Type B pancreatic cell (in vitro differentiated cells): Measurements from ENCODE around the gene ATP8B1. TPM values are rescaled to one million over a fixed set of nuclear protein-coding genes. Genes with fewer than 3 reads are reported as not detected.

ENCODE experiments used
- DNase-seq: peaks from one replicate; pipeline ENCODE4 v3.0.0; 2021; ENCODE audit warnings: mixed read lengths; ENCODE audit not compliant: unreplicated experiment; ENCODE audit errors: extremely low spot score
- H3K27ac Mint-ChIP-seq: 2 replicates; pipeline ENCODE4 v1.8.0; 2021; ENCODE audit warnings: mild to moderate bottlenecking, mixed read lengths
- H3K27me3 Mint-ChIP-seq: 2 replicates; pipeline ENCODE4 v1.8.0; 2021; ENCODE audit warnings: mixed read lengths
- H3K36me3 Mint-ChIP-seq: 2 replicates; pipeline ENCODE4 v1.8.0; 2021; ENCODE audit warnings: mixed read lengths
- H3K4me1 Mint-ChIP-seq: one replicate; pipeline ENCODE4 v1.8.0; 2021; ENCODE audit warnings: mixed read lengths; ENCODE audit not compliant: unreplicated experiment
- H3K4me3 Mint-ChIP-seq: 2 replicates; pipeline ENCODE4 v1.8.0; 2021; ENCODE audit warnings: mild to moderate bottlenecking, mixed read lengths
- H3K9me3 Mint-ChIP-seq: 2 replicates; pipeline ENCODE4 v1.8.0; 2021; ENCODE audit warnings: mixed read lengths
- CTCF ChIP-seq: fragments of 200-600 bp; sonication (generic); conservative IDR thresholded peaks from 2 replicates; pipeline ENCODE4 v1.5.0; 2021; ENCODE audit warnings: antibody characterized with exemption, mild to moderate bottlenecking
- total RNA-seq: library from RNA; stranded (reverse); gene quantifications from 2 replicates; pipeline ENCODE4 v1.2.1, GENCODE V29; 2021; ENCODE audit warnings: low replicate concordance

ATP8B1 gene
- total RNA-seq, 1 donor from 2014 or later = 21.7 TPM

DNA sequence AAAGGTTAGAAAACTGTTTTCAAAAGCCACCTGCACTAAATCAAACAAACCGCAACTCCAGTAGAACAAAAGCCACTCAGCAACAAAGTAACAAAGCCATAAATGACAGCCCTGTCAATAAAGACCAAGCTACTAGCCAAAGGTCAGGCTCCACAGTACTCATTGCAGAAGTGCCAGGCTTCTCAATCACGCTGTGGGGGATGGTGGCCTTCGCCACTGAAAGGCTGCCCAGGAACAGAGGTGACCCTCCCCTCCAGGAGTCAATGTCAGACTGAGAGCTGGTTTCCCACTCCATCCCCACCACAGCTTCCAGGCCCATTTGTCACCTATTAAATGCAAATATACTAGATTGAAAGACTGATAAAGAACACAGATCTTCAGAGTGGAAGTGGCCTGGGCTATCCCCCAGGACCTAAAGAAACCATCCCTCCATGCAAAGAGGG lies 5.9 kb downstream of the ATP8B1 start:
- H3K36me3 Mint-ChIP-seq = peaks cover 9% of the 10 kb centered on the region
- H3K27ac Mint-ChIP-seq = peak overlapping the region; percentile 86
- TF ChIP-seq CTCF = no peak
- DNase-seq = no peak
- H3K4me1 Mint-ChIP-seq = peaks cover 21% of the 10 kb centered on the region
- H3K27me3 Mint-ChIP-seq = peaks cover 28% of the 10 kb centered on the region
- H3K4me3 Mint-ChIP-seq = peak overlapping the region; percentile 69
- H3K9me3 Mint-ChIP-seq = no peaks in the 10 kb centered on the region

DNA sequence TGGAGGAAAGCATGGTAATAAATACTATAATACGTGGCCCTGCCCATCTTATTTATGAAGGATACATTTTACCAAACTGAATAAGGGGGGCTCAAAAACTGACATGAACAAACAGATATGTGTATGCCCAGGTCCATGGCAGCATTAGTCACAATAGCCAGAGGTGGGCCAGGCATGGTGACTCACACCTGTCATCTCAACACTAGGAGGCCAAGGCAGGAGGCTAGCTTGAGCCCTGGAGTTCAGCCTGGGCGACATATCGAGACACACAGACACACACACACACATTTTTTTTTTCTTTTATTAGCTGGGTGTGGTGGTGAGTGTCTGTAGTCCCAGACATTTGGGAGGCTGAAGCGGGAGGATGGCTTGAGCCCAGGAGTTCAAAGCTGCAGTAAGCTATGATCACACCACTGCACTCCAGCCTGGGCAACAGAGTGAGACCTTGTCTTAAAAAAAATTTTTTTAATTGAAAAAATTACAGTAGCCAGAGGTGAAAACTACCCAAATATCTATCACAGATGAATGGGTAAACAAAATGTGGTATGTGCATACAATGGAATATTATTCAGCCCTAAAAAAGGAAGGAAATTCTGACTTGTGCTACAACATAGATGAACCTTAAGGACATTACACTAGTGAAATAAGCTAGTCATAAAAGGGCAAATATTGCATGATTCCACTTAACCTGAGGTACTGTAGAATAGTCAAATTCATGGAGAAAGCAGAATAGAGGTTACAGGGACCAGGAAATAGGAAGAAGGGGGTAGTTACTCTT lies 8.0 kb downstream of the ATP8B1 start:
- Mint-ChIP-seq H3K4me3 (no peak overlapping the region), H3K27ac (peak overlapping the region; percentile 41), H3K27me3 (peaks cover 9% of the 10 kb centered on the region), H3K4me1 (peaks cover 21% of the 10 kb centered on the region), H3K36me3 (peaks cover 9% of the 10 kb centered on the region), H3K9me3 (no peaks in the 10 kb centered on the region)
- TF ChIP-seq CTCF = no peak
- DNase-seq = no peak

DNA sequence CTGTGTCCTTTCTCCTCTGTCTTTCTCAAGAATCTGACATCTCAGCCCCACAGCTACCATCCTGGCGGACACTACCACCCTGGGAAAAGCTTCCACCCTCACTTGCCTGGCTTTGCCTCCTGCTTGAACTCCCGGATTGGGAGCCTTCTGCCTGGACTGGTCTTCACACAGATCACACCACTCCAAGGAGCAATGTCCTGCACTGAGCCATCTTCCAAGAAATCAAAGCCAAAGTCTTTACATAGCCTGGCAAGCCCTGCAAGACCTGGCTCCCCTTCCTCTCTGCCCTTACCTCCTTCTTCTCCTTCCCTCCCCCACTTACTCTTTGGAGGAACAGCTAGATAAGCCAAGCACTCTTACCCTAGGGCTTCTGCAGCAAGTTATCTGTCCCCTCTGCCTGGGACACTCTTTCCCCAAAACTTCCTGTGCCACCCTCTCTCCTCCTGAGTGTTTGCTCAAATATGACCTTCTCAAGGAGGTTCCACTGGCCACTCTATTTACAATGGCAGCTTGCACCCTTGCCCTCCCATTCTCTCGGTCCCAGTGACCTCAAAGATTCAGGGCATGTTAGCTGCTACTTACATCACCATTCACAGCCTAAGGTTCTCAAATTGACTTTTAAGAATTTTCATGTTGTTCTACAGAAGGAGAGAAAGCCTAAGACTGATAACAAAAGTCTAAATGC lies 9.7 kb downstream of the ATP8B1 start:
- Mint-ChIP-seq H3K27ac (peak overlapping the region; percentile 76), H3K4me3 (peak overlapping the region; percentile 9), H3K27me3 (no peaks in the 10 kb centered on the region), H3K9me3 (no peaks in the 10 kb centered on the region), H3K4me1 (peaks cover 29% of the 10 kb centered on the region), H3K36me3 (peaks cover 9% of the 10 kb centered on the region)
- TF ChIP-seq CTCF = no peak
- no peak for DNase-seq

- Mint-ChIP-seq H3K4me1 (peaks cover 29% of the 10 kb centered on the region), H3K27ac (peak overlapping the region; percentile 76), H3K4me3 (peak overlapping the region; percentile 7), H3K36me3 (peaks cover 9% of the 10 kb centered on the region), H3K27me3 (no peaks in the 10 kb centered on the region), H3K9me3 (no peaks in the 10 kb centered on the region)
- TF ChIP-seq CTCF = no peak
- no peak for DNase-seq
Observed at GRCh38 chr18:57792631-57793301, 10.3 kb downstream of the ATP8B1 start.

GRCh38 chr18:57791911-57792310 lies 11.2 kb downstream of the ATP8B1 start:
- Mint-ChIP-seq H3K36me3 (peaks cover 8% of the 10 kb centered on the region), H3K9me3 (no peaks in the 10 kb centered on the region), H3K4me3 (no peak overlapping the region), H3K4me1 (peaks cover 25% of the 10 kb centered on the region), H3K27ac (no peak overlapping the region), H3K27me3 (no peaks in the 10 kb centered on the region)
- no peak for DNase-seq
- no peak for TF ChIP-seq CTCF
